RWPE2 (cell line): ENCODE results near the gene BOC.

Source experiments
- ATAC-seq: fragments of 200-7000 bp; cut with Tn5 transposase; 3 replicates; pipeline ENCODE4 v1.9.1; 2021; ENCODE audit warnings: low read depth
- DNase-seq: peaks from one replicate; pipeline ENCODE4 v3.0.0-alpha.2; 2020; ENCODE audit warnings: low spot score
- H3K27ac ChIP-seq: fragments of 450-650 bp; 2 replicates; pipeline ENCODE4 v1.5.1; 2017; ENCODE audit warnings: mild to moderate bottlenecking; ENCODE audit not compliant: poor library complexity, severe bottlenecking
- H3K27me3 ChIP-seq: fragments of 250-450 bp; sonication (Bioruptor Pico); 2 replicates; pipeline ENCODE4 v1.5.1; 2021; ENCODE audit warnings: mild to moderate bottlenecking, moderate library complexity; ENCODE audit not compliant: insufficient read depth, poor library complexity, severe bottlenecking
- H3K36me3 ChIP-seq: fragments of 250-450 bp; sonication (Bioruptor Pico); 2 replicates; pipeline ENCODE4 v1.5.1; 2020; ENCODE audit warnings: low read depth, mild to moderate bottlenecking, moderate library complexity
- H3K4me1 ChIP-seq: fragments of 250-450 bp; sonication (Bioruptor Pico); 2 replicates; pipeline ENCODE4 v1.5.1; 2021; ENCODE audit warnings: mild to moderate bottlenecking, moderate library complexity; ENCODE audit not compliant: insufficient read depth, poor library complexity, severe bottlenecking
- H3K4me3 ChIP-seq: fragments of 250-450 bp; sonication (Bioruptor Pico); 2 replicates; pipeline ENCODE4 v1.5.1; 2021; ENCODE audit warnings: mild to moderate bottlenecking, moderate library complexity; ENCODE audit not compliant: severe bottlenecking
- H3K9me3 ChIP-seq: fragments of 250-450 bp; sonication (Bioruptor Pico); 2 replicates; pipeline ENCODE4 v1.5.1; 2021; ENCODE audit warnings: mild to moderate bottlenecking, moderate library complexity; ENCODE audit not compliant: severe bottlenecking
- TF ChIP-seq, protein P1 (sequence below): fragments of 450-650 bp; IDR thresholded peaks from one replicate; pipeline ENCODE4 v1.5.1; 2017; ENCODE audit warnings: mild to moderate bottlenecking, moderate library complexity; ENCODE audit not compliant: poor library complexity, severe bottlenecking

BOC gene

GRCh38 chr3:113270068-113270467 lies 58.7 kb downstream of the BOC start:
- Histone ChIP-seq H3K27me3 (no peaks in the 10 kb centered on the region), H3K4me3 (no peak overlapping the region), H3K36me3 (no peaks in the 10 kb centered on the region), H3K9me3 (no peaks in the 10 kb centered on the region), H3K4me1 (no peaks in the 10 kb centered on the region), H3K27ac (no peak overlapping the region)
- ATAC-seq (no peak), DNase-seq (no peak)
- TF ChIP-seq, protein P1, sequence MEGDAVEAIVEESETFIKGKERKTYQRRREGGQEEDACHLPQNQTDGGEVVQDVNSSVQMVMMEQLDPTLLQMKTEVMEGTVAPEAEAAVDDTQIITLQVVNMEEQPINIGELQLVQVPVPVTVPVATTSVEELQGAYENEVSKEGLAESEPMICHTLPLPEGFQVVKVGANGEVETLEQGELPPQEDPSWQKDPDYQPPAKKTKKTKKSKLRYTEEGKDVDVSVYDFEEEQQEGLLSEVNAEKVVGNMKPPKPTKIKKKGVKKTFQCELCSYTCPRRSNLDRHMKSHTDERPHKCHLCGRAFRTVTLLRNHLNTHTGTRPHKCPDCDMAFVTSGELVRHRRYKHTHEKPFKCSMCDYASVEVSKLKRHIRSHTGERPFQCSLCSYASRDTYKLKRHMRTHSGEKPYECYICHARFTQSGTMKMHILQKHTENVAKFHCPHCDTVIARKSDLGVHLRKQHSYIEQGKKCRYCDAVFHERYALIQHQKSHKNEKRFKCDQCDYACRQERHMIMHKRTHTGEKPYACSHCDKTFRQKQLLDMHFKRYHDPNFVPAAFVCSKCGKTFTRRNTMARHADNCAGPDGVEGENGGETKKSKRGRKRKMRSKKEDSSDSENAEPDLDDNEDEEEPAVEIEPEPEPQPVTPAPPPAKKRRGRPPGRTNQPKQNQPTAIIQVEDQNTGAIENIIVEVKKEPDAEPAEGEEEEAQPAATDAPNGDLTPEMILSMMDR: no peak

- H3K4me3 ChIP-seq: no peak overlapping the region
- no peaks in the 10 kb centered on the region for H3K36me3 ChIP-seq
- H3K27ac ChIP-seq: no peak overlapping the region
- TF ChIP-seq, protein P1: no peak
- H3K4me1 ChIP-seq: peaks cover 2% of the 10 kb centered on the region
- ATAC-seq: no peak
- H3K27me3 ChIP-seq: no peaks in the 10 kb centered on the region
- no peaks in the 10 kb centered on the region for H3K9me3 ChIP-seq
- DNase-seq: no peak
Measured at GRCh38 chr3:113270786-113271185, 59.4 kb downstream of the BOC start.

GRCh38 chr3:113271189-113271588 lies 59.8 kb downstream of the BOC start:
- no peak overlapping the region for H3K4me3 ChIP-seq
- no peaks in the 10 kb centered on the region for H3K36me3 ChIP-seq
- H3K27ac ChIP-seq: no peak overlapping the region
- ATAC-seq (no peak), DNase-seq (no peak)
- TF ChIP-seq, protein P1: no peak
- H3K27me3 ChIP-seq: no peaks in the 10 kb centered on the region
- H3K9me3 ChIP-seq: no peaks in the 10 kb centered on the region
- peaks cover 6% of the 10 kb centered on the region for H3K4me1 ChIP-seq

GRCh38 chr3:113271594-113272384 lies 60.4 kb downstream of the BOC start:
- no peak overlapping the region for H3K4me3 ChIP-seq
- no peaks in the 10 kb centered on the region for H3K9me3 ChIP-seq
- no peaks in the 10 kb centered on the region for H3K27me3 ChIP-seq
- no peaks in the 10 kb centered on the region for H3K36me3 ChIP-seq
- no peak for DNase-seq
- no peak for ATAC-seq
- TF ChIP-seq, protein P1: no peak
- H3K27ac ChIP-seq: no peak overlapping the region
- H3K4me1 ChIP-seq: peaks cover 8% of the 10 kb centered on the region

GRCh38 chr3:113272385-113272779 lies 61.0 kb downstream of the BOC start:
- DNase-seq (no peak), ATAC-seq (no peak)
- H3K4me3 ChIP-seq: no peak overlapping the region
- TF ChIP-seq, protein P1: no peak
- peaks cover 8% of the 10 kb centered on the region for H3K4me1 ChIP-seq
- H3K9me3 ChIP-seq: no peaks in the 10 kb centered on the region
- H3K27me3 ChIP-seq: no peaks in the 10 kb centered on the region
- no peak overlapping the region for H3K27ac ChIP-seq
- no peaks in the 10 kb centered on the region for H3K36me3 ChIP-seq
